Measurements from ENCODE around the gene CA4.

- TF ChIP-seq CTCF (IDR thresholded peaks at IDR 0.05) (no peak), POLR2A (IDR thresholded peaks at IDR 0.05) (no peak), EP300 (IDR thresholded peaks at IDR 0.05) (no peak)
Observed at GRCh38 chr17:60167065-60167741, 17.4 kb downstream of the CA4 start.

All from tibial nerve (tissue), 4 donors.